ENCODE data around the gene MUC4.
"Not testable (repeated sequence)": the region's sequence is repeated elsewhere in the genome, so short reads cannot be mapped to it uniquely, and the experiment has no call there.

Gene MUC4

GRCh38 chr3:195835791-195836190 is 24.1 kb upstream of the MUC4 start:
- DNase-seq (ENCODE audit: low read depth): no peak

GRCh38 chr3:195834675-195835583 is 23.2 kb upstream of the MUC4 start:
- no peak for DNase-seq (ENCODE audit: low read depth)

GRCh38 chr3:195829897-195830254 is 18.1 kb upstream of the MUC4 start:
- DNase-seq (ENCODE audit: low read depth): no peak

GRCh38 chr3:195828762-195829161 is 17.0 kb upstream of the MUC4 start:
- no peak for DNase-seq (ENCODE audit: low read depth)

GRCh38 chr3:195825857-195826804 is 14.4 kb upstream of the MUC4 start:
- DNase-seq (ENCODE audit: low read depth): no peak

GRCh38 chr3:195825191-195825588 is 13.5 kb upstream of the MUC4 start:
- no peak for DNase-seq (ENCODE audit: low read depth)

GRCh38 chr3:195824425-195825190 is 12.9 kb upstream of the MUC4 start:
- DNase-seq (ENCODE audit: low read depth): not testable (repeated sequence)

- DNase-seq (ENCODE audit: low read depth): no peak
Measured at GRCh38 chr3:195823999-195824398, 12.3 kb upstream of the MUC4 start.

GRCh38 chr3:195823280-195823679 is 11.6 kb upstream of the MUC4 start:
- no peak for DNase-seq (ENCODE audit: low read depth)

- DNase-seq (ENCODE audit: low read depth): no peak
Measured at GRCh38 chr3:195822131-195822696, 10.5 kb upstream of the MUC4 start.

GRCh38 chr3:195821403-195822130 is 9.8 kb upstream of the MUC4 start:
- DNase-seq (ENCODE audit: low read depth): no peak

GRCh38 chr3:195820901-195821300 is 9.2 kb upstream of the MUC4 start:
- no peak for DNase-seq (ENCODE audit: low read depth)

- no peak for DNase-seq (ENCODE audit: low read depth)
Measured at GRCh38 chr3:195820186-195820585, 8.5 kb upstream of the MUC4 start.

GRCh38 chr3:195818301-195818700 is 6.6 kb upstream of the MUC4 start:
- DNase-seq (ENCODE audit: low read depth): no peak

GRCh38 chr3:195817578-195818135 is 5.9 kb upstream of the MUC4 start:
- DNase-seq (ENCODE audit: low read depth): no peak

- DNase-seq (ENCODE audit: low read depth): not testable (repeated sequence)
Measured at GRCh38 chr3:195816276-195816913, 4.7 kb upstream of the MUC4 start.

GRCh38 chr3:195815169-195815771 is 3.5 kb upstream of the MUC4 start:
- DNase-seq (ENCODE audit: low read depth): no peak

- no peak for DNase-seq (ENCODE audit: low read depth)
Measured at GRCh38 chr3:195813916-195814640, 2.3 kb upstream of the MUC4 start.

- DNase-seq (ENCODE audit: low read depth): no peak
Measured at GRCh38 chr3:195812366-195812765, 637 bp upstream of the MUC4 start.

All from stimulated activated CD8-positive, alpha-beta memory T cell treated with anti-CD3 and anti-CD28 coated beads, Interleukin-12 subunit alpha, Interleukin-12 subunit beta, amount 100 ng/mL, for 4 hours (primary cell).